ENCODE measurements around the gene DGKQ. TPM values are rescaled to one million over a fixed set of nuclear protein-coding genes. Genes with fewer than 3 reads are reported as not detected.

DGKQ gene
- total RNA-seq, 1 experiment from 2014 or later, result 12.4 TPM

- Mint-ChIP-seq H3K27me3 (ENCODE audit: low read depth) (peaks cover 5% of the 10 kb centered on the region), H3K4me3 (peak overlapping the region in 1 of 2 experiments; percentile 62; a peak in 3 of 5 replicates), H3K9me3 (no peaks in the 10 kb centered on the region), H3K36me3 (ENCODE audit: insufficient read depth in 1 of 3, low read depth in 3 of 3) (no peaks in the 10 kb centered on the region), H3K4me1 (peaks cover 0 to 2% of the 10 kb centered on the region in 2 experiments; a peak in 1 of 4 replicates), H3K27ac (no peak overlapping the region)
- no peaks in the 10 kb centered on the region for H3K79me1 ChIP-seq (ENCODE audit: insufficient read depth, low read depth, low read length, poor library complexity, severe bottlenecking)
- no peak overlapping the region for H2BK15ac ChIP-seq (ENCODE audit: low read depth, low read length)
- no peak overlapping the region; the same call in 1 of the 2 replicates for H3K14ac ChIP-seq (ENCODE audit: insufficient read depth, low read length)
- H3K79me2 ChIP-seq (ENCODE audit: insufficient read depth, low read length), result no peaks in the 10 kb centered on the region
- no CpG with 5 or more reads among the region's 76 CpGs for WGBS (ENCODE audit: extremely low coverage, insufficient read length, low lambda C conversion rate)
- H3K4me2 ChIP-seq (ENCODE audit: insufficient read depth, insufficient read length, low read length), result peak overlapping the region; percentile 17
- no peak overlapping the region for H2AK5ac ChIP-seq (ENCODE audit: insufficient read length, low read length)
- no peak overlapping the region for H3K4ac ChIP-seq (ENCODE audit: low read depth, low read length)
- H2BK5ac ChIP-seq (ENCODE audit: insufficient read length, low read length), result no peak overlapping the region
- no peak overlapping the region for H3T11ph ChIP-seq (ENCODE audit: low read length)
- no peak overlapping the region for H3K23ac ChIP-seq (ENCODE audit: insufficient read length, low read depth, low read length)
- peaks cover 3% of the 10 kb centered on the region; the same call in 1 of the 2 replicates for H3K27me3 ChIP-seq (ENCODE audit: insufficient read depth, low read length)
- no peaks in the 10 kb centered on the region for H3K9me3 ChIP-seq (ENCODE audit: control insufficient read depth, low read depth, low read length)
- no peak overlapping the region for H2BK20ac ChIP-seq (ENCODE audit: low read depth, low read length, poor library complexity, severe bottlenecking)
- H2AFZ ChIP-seq (ENCODE audit: low read length), result no peak overlapping the region
- H3K23me2 ChIP-seq (ENCODE audit: insufficient read length, low read depth, low read length, poor library complexity, severe bottlenecking), result no peaks in the 10 kb centered on the region
- no peak overlapping the region for H2BK120ac ChIP-seq (ENCODE audit: low read depth, low read length, poor library complexity, severe bottlenecking)
- no peak overlapping the region for H3K9ac ChIP-seq (ENCODE audit: extremely low read depth, insufficient read length, low read length)
- no peak overlapping the region for H4K91ac ChIP-seq (ENCODE audit: insufficient read length, low read depth, low read length)
- H4K5ac ChIP-seq (ENCODE audit: insufficient read length, low read depth, low read length), result no peak overlapping the region
- TF ChIP-seq CTCF (conservative IDR thresholded peaks at IDR 0.05), result no peak
- H3K18ac ChIP-seq (ENCODE audit: insufficient read length, low read depth, low read length), result no peak overlapping the region
- H3K4me1 ChIP-seq (ENCODE audit: insufficient read depth, low read length), result no peaks in the 10 kb centered on the region
- no peak overlapping the region for H4K8ac ChIP-seq (replicated peaks; ENCODE audit: insufficient read length, low read depth, low read length)
- H4K20me1 ChIP-seq (ENCODE audit: control insufficient read depth, insufficient read depth, insufficient read length), result no peaks in the 10 kb centered on the region
- no peak overlapping the region for H3K27ac ChIP-seq (ENCODE audit: insufficient read length, low read depth, low read length)
- H3K56ac ChIP-seq (ENCODE audit: insufficient read length, low read depth, low read length), result no peak overlapping the region
- DNase-seq, result no peak
- H2BK12ac ChIP-seq (ENCODE audit: insufficient read length, low read depth, low read length), result no peak overlapping the region
Measured at GRCh38 chr4:967113-968104, 6.0 kb downstream of the DGKQ start.

Measured in H9 (cell line).